IMR-90 (cell line): ENCODE results near the gene ZNF302. TPM values are rescaled to one million over a fixed set of nuclear protein-coding genes. Genes with fewer than 3 reads are reported as not detected.

ENCODE experiments used
- ATAC-seq: fragments of 200-7000 bp; cut with Tn5 transposase; 2 replicates; pipeline ENCODE4 v1.9.1; 2020; ENCODE audit warnings: low read depth, mild to moderate bottlenecking, moderate library complexity
- BruUV-seq: library from RNA; stranded (reverse); fragments of 400-500 nt; replicated peaks from 2 replicates; lab custom pipeline; 2021; lab: Mats Ljungman, UMichigan
- CTCF ChIA-PET: fragments of 300-600 bp; formaldehyde crosslinking; extraction: SDS; loops from one replicate; lab custom pipeline; 2021; ENCODE audit warnings: antibody characterized with exemption; lab: Yijun Ruan, JAX
- POLR2A ChIA-PET: fragments of 300-600 bp; sonication (Branson Sonifier 250); formaldehyde crosslinking; loops from one replicate; lab custom pipeline; 2022; ENCODE audit warnings: antibody characterized with exemption; ENCODE audit not compliant: unreplicated experiment; lab: Charles Lee
- DNase-seq: peaks from one replicate; pipeline ENCODE4 v3.0.0; 2013
- H2AFZ ChIP-seq: replicated peaks from 2 replicates; pipeline ENCODE3; 2013; ENCODE audit warnings: low read length, mild to moderate bottlenecking; ENCODE audit not compliant: poor library complexity
- H2AK5ac ChIP-seq: 2 replicates; pipeline ENCODE4 v1.6.1; 2013; ENCODE audit warnings: low read depth, low read length, inconsistent platforms
- H2AK9ac ChIP-seq: replicated peaks from 2 replicates; pipeline ENCODE3; 2013; ENCODE audit warnings: mild to moderate bottlenecking, low read depth, low read length, moderate library complexity; ENCODE audit not compliant: poor library complexity
- H2BK120ac ChIP-seq: 2 replicates; pipeline ENCODE4 v1.6.1; 2013; ENCODE audit warnings: low read depth, low read length, inconsistent platforms
- H2BK15ac ChIP-seq: 3 replicates; pipeline ENCODE4 v1.6.1; 2013; ENCODE audit warnings: low read depth, low read length, inconsistent platforms
- H2BK20ac ChIP-seq: 2 replicates; pipeline ENCODE4 v1.6.1; 2013; ENCODE audit warnings: low read depth, mild to moderate bottlenecking, inconsistent platforms, low read length, moderate library complexity
- H2BK5ac ChIP-seq: 2 replicates; pipeline ENCODE4 v1.6.1; 2013; ENCODE audit warnings: mild to moderate bottlenecking, low read depth, low read length, inconsistent platforms; ENCODE audit not compliant: poor library complexity, severe bottlenecking
- H3K14ac ChIP-seq: replicated peaks from 2 replicates; pipeline ENCODE4 v1.6.1; 2013; ENCODE audit warnings: low read depth, low read length, inconsistent platforms
- H3K18ac ChIP-seq: 2 replicates; pipeline ENCODE4 v1.6.1; 2013; ENCODE audit warnings: low read depth, low read length, control low read depth
- H3K23ac ChIP-seq: 2 replicates; pipeline ENCODE4 v1.6.1; 2013; ENCODE audit warnings: low read depth, low read length, inconsistent platforms
- H3K27ac ChIP-seq: 2 replicates; pipeline ENCODE4 v1.5.1; 2013; ENCODE audit warnings: mild to moderate bottlenecking, control low read depth, low read length; ENCODE audit not compliant: insufficient read depth
- H3K27me3 ChIP-seq: 2 replicates; pipeline ENCODE4 v1.6.1; 2013; ENCODE audit warnings: low read length; ENCODE audit not compliant: control insufficient read depth, insufficient read depth
- H3K36me3 ChIP-seq: 2 replicates; pipeline ENCODE4 v1.6.1; 2013; ENCODE audit warnings: low read length, mixed read lengths; ENCODE audit not compliant: control insufficient read depth, insufficient read depth
- H3K4ac ChIP-seq: 2 replicates; pipeline ENCODE4 v1.6.1; 2013; ENCODE audit warnings: low read depth, low read length, inconsistent platforms
- H3K4me1 ChIP-seq: 2 replicates; pipeline ENCODE4 v1.6.1; 2013; ENCODE audit warnings: low read length, mixed read lengths; ENCODE audit not compliant: control insufficient read depth, insufficient read depth
- H3K4me2 ChIP-seq: 2 replicates; pipeline ENCODE4 v1.6.1; 2013; ENCODE audit warnings: low read depth, mild to moderate bottlenecking, control low read depth, low read length, moderate library complexity
- H3K4me3 ChIP-seq: 2 replicates; pipeline ENCODE4 v1.5.1; 2013; ENCODE audit warnings: low read depth, mild to moderate bottlenecking, control low read depth, low read length, moderate library complexity; ENCODE audit not compliant: insufficient read depth
- H3K56ac ChIP-seq: 2 replicates; pipeline ENCODE4 v1.6.1; 2013; ENCODE audit warnings: low read length, inconsistent platforms; ENCODE audit not compliant: insufficient read depth; ENCODE audit errors: extremely low read depth
- H3K79me1 ChIP-seq, 2 experiments: 2 replicates each; pipeline ENCODE4 v1.6.1; 2013; ENCODE audit warnings: low read length in 2 of 2, inconsistent platforms in 1 of 2, low read depth in 1 of 2
- H3K9ac ChIP-seq: 2 replicates; pipeline ENCODE4 v1.6.1; 2013; ENCODE audit warnings: low read depth, low read length, control low read depth
- H3K9me1 ChIP-seq: 2 replicates; pipeline ENCODE4 v1.6.1; 2013; ENCODE audit warnings: low read length, inconsistent platforms; ENCODE audit not compliant: insufficient read depth
- H3K9me3 ChIP-seq: 2 replicates; pipeline ENCODE4 v1.6.1; 2013; ENCODE audit warnings: low read length; ENCODE audit not compliant: control insufficient read depth, insufficient read depth
- H4K20me1 ChIP-seq: 2 replicates; pipeline ENCODE4 v1.6.1; 2013; ENCODE audit warnings: low read length, inconsistent platforms; ENCODE audit not compliant: insufficient read depth
- H4K5ac ChIP-seq: 2 replicates; pipeline ENCODE4 v1.6.1; 2013; ENCODE audit warnings: mild to moderate bottlenecking, low read depth, low read length, control low read depth
- H4K8ac ChIP-seq, 2 experiments: 2 replicates each; pipeline ENCODE4 v1.6.1; 2013; ENCODE audit warnings: low read depth in 2 of 2, low read length in 2 of 2, control low read depth in 1 of 2, inconsistent platforms in 1 of 2
- H4K91ac ChIP-seq: 2 replicates; pipeline ENCODE4 v1.6.1; 2013; ENCODE audit warnings: low read depth, low read length, inconsistent platforms; ENCODE audit not compliant: insufficient read depth
- ELK1 ChIP-seq: fragments of 150-350 bp; IDR thresholded peaks from 2 replicates; pipeline ENCODE4 v1.6.1; 2016; ENCODE audit warnings: low read depth, mild to moderate bottlenecking, low read length, moderate library complexity, borderline replicate concordance
- MAZ ChIP-seq: IDR thresholded peaks from 2 replicates; pipeline ENCODE4 v1.6.1; 2012; ENCODE audit warnings: low read depth, mild to moderate bottlenecking, low read length, improper control_type of control experiment, moderate library complexity, borderline replicate concordance
- NFE2L2 ChIP-seq: fragments of 150-350 bp; IDR thresholded peaks from 2 replicates; pipeline ENCODE4 v1.6.1; 2016; ENCODE audit warnings: low read depth, mild to moderate bottlenecking, low read length
- RFX5 ChIP-seq: IDR thresholded peaks from 2 replicates; pipeline ENCODE4 v1.8.0; 2012; ENCODE audit warnings: low read depth, mild to moderate bottlenecking, low read length, moderate library complexity
- SMC3 ChIP-seq: fragments of 150-350 bp; IDR thresholded peaks from 2 replicates; pipeline ENCODE4 v1.6.1; 2016; ENCODE audit warnings: low read depth, mild to moderate bottlenecking, antibody characterized with exemption, low read length, moderate library complexity
- WGBS, 2 experiments: methylation state at CpG; one replicate each; pipeline versions ENCODE4 v1.1.5 to v1.1.7; 2013; ENCODE audit warnings: missing lambda C conversion rate in 2 of 2; ENCODE audit not compliant: insufficient read length in 1 of 2; ENCODE audit errors: extremely low coverage in 2 of 2; 5-methylcytosine and 5-hydroxymethylcytosine counted together
- dilution Hi-C: fragments of 300-500 bp; cut with HindIII; formaldehyde crosslinking; loops from one replicate; pipeline ENCODE4 v1.14.3; 2018; ENCODE audit warnings: low sequenced_read_pairs; ENCODE audit not compliant: unreplicated experiment
- in situ Hi-C: fragments of 300-500 bp; cut with MboI; formaldehyde crosslinking; loops from 3 replicates; pipeline ENCODE4 v1.14.3; 2019; ENCODE audit warnings: low sequenced_read_pairs, inconsistent platforms, mixed read lengths
- intact Hi-C: fragments of 100-400 bp; cut with micrococcal nuclease; formaldehyde crosslinking; loops from 2 replicates; pipeline ENCODE4 v1.10.0; 2022
- polyA plus RNA-seq, 3 experiments: library from polyadenylated mRNA; depleted of rRNA; stranded (reverse); fragments of >200 nt; gene quantifications; 2 replicates each; pipeline ENCODE4 v1.2.3, GENCODE V29; 2012; ENCODE audit warnings: low replicate concordance in 1 of 3
- total RNA-seq: library from RNA; depleted of rRNA; stranded (reverse); fragments of >200 nt; gene quantifications from 2 replicates; pipeline ENCODE4 v1.2.3, GENCODE V29; 2012

ZNF302 gene
- total and polyA plus RNA-seq, 2 of the 4 experiments (the other 2 are of a cell fraction): 9.1 to 9.5 TPM

- peak overlapping the region; percentile 34 for H2AFZ ChIP-seq
- no peak overlapping the region for H3K56ac ChIP-seq
- no peaks in the 10 kb centered on the region for H3K4me1 ChIP-seq
- H4K91ac ChIP-seq: no peak overlapping the region
- no peak overlapping the region for H3K4me2 ChIP-seq
- intact Hi-C loops: no loop called here
- ATAC-seq (no peak), DNase-seq (no peak)
- ChIA-PET POLR2A (no interaction called here), CTCF (no interaction called here)
- H2BK20ac ChIP-seq: no peak overlapping the region
- H2BK120ac ChIP-seq: no peak overlapping the region
- no peak overlapping the region for H3K23ac ChIP-seq
- in situ Hi-C loops: no loop called here
- no peaks in the 10 kb centered on the region for H4K20me1 ChIP-seq
- no peak overlapping the region for H2AK9ac ChIP-seq
- no peaks in the 10 kb centered on the region for H3K9me3 ChIP-seq
- no peak overlapping the region for H3K4ac ChIP-seq
- H4K5ac ChIP-seq: no peak overlapping the region
- no peak overlapping the region for H3K9ac ChIP-seq
- H3K9me1 ChIP-seq: no peaks in the 10 kb centered on the region
- H3K27ac ChIP-seq: no peak overlapping the region
- H3K27me3 ChIP-seq: no peaks in the 10 kb centered on the region
- no peak overlapping the region for H2BK5ac ChIP-seq
- H4K8ac ChIP-seq: no peak overlapping the region
- no peak overlapping the region for H3K4me3 ChIP-seq
- dilution Hi-C loops: no loop called here
- H3K14ac ChIP-seq: no peak overlapping the region
- H3K36me3 ChIP-seq: no peaks in the 10 kb centered on the region
- no peaks in the 10 kb centered on the region for H3K79me1 ChIP-seq
- no peak overlapping the region for H2AK5ac ChIP-seq
- no peak overlapping the region for H3K18ac ChIP-seq
- H2BK15ac ChIP-seq: no peak overlapping the region
- BruUV-seq: no TSS peak
- no peak for TF ChIP-seq RFX5
- no peak for TF ChIP-seq SMC3
- no peak for TF ChIP-seq ELK1
- no peak for TF ChIP-seq NFE2L2
- TF ChIP-seq MAZ: no peak
- WGBS, 2 experiments: no CpG with 5 or more reads among the region's 2 CpGs
Observed at GRCh38 chr19:34692549-34692948, 15.1 kb downstream of the ZNF302 start.
